GM12874 (cell line): Measurements from ENCODE around the gene C16orf89.

Source experiments
- CTCF ChIP-seq: IDR thresholded peaks from 2 replicates; pipeline ENCODE4 v1.5.1; 2011; ENCODE audit warnings: low read depth, mild to moderate bottlenecking, control low read depth, low read length, moderate library complexity; ENCODE audit not compliant: insufficient read depth

The C16orf89 gene

GRCh38 chr16:5073279-5073629 is 7.5 kb upstream of the C16orf89 start:
- TF ChIP-seq CTCF = no peak

- no peak for TF ChIP-seq CTCF
Measured at GRCh38 chr16:5072334-5073278, 6.8 kb upstream of the C16orf89 start.

- no peak for TF ChIP-seq CTCF
Measured at GRCh38 chr16:5071681-5072333, 6.1 kb upstream of the C16orf89 start, which contains the start of gene ALG1. Gene ALG1, plus strand, starts transcription at chr16:5071843. Its CDS starts 7 bp downstream, at chr16:5071850.

GRCh38 chr16:5071341-5071680 is 5.6 kb upstream of the C16orf89 start:
- TF ChIP-seq CTCF = no peak

GRCh38 chr16:5070431-5071186 is 4.9 kb upstream of the C16orf89 start:
- TF ChIP-seq CTCF = no peak

- no peak for TF ChIP-seq CTCF
Measured at GRCh38 chr16:5069854-5070253, 4.1 kb upstream of the C16orf89 start.

GRCh38 chr16:5069048-5069447 is 3.3 kb upstream of the C16orf89 start:
- TF ChIP-seq CTCF = no peak
